HepG2 (cell line): Measurements from ENCODE around the gene BANK1. TPM values are rescaled to one million over a fixed set of nuclear protein-coding genes. Genes with fewer than 3 reads are reported as not detected.

Experiments
- DNMT1 ChIP-seq: sonication (generic); formaldehyde crosslinking; IDR thresholded peaks from 2 replicates; pipeline ENCODE4 v1.5.1; 2020; ENCODE audit warnings: mild to moderate bottlenecking, missing genetic modification reagents
- EEA1 ChIP-seq: sonication (generic); formaldehyde crosslinking; IDR thresholded peaks from 2 replicates; pipeline ENCODE4 v1.5.1; 2020; ENCODE audit warnings: mild to moderate bottlenecking, missing genetic modification reagents, borderline replicate concordance
- FOSL1 ChIP-seq: sonication (generic); formaldehyde crosslinking; IDR thresholded peaks from 2 replicates; pipeline ENCODE4 v1.9.0; 2021; ENCODE audit warnings: missing genetic modification reagents, borderline replicate concordance
- GABPB1 ChIP-seq: IDR thresholded peaks from 2 replicates; pipeline ENCODE4 v1.6.1; 2016; ENCODE audit warnings: mild to moderate bottlenecking, missing genetic modification reagents, moderate library complexity, missing compliant biosample characterization
- HNRNPLL ChIP-seq: fragments of 200-400 bp; formaldehyde crosslinking; IDR thresholded peaks from 2 replicates; pipeline ENCODE4 v1.6.1; 2017; ENCODE audit warnings: mild to moderate bottlenecking, low read depth, low read length; ENCODE audit not compliant: poor library complexity, severe bottlenecking
- KAT8 ChIP-seq: IDR thresholded peaks from 2 replicates; pipeline ENCODE4 v1.6.1; 2016; ENCODE audit warnings: missing genetic modification reagents, missing compliant biosample characterization
- MAFK ChIP-seq, 2 experiments: IDR thresholded peaks in 1 of 2; conservative IDR thresholded peaks in 1 of 2; 2 replicates each; pipeline ENCODE4 v1.6.1; 2011; ENCODE audit warnings: improper control_type of control experiment in 2 of 2, low read length in 2 of 2
- ZBTB38 ChIP-seq: sonication (generic); formaldehyde crosslinking; IDR thresholded peaks from 2 replicates; pipeline ENCODE4 v1.5.1; 2020; ENCODE audit warnings: mild to moderate bottlenecking, missing genetic modification reagents
- ZNF552 ChIP-seq: sonication (generic); formaldehyde crosslinking; IDR thresholded peaks from 2 replicates; pipeline ENCODE4 v1.9.0; 2022; ENCODE audit warnings: missing genetic modification reagents, mild to moderate bottlenecking, borderline replicate concordance
- ZNF614 ChIP-seq: IDR thresholded peaks from 2 replicates; pipeline ENCODE4 v1.6.1; 2018; ENCODE audit warnings: missing biosample characterization, missing genetic modification reagents, inconsistent platforms, borderline replicate concordance
- ZNF672 ChIP-seq: sonication (generic); formaldehyde crosslinking; IDR thresholded peaks from 2 replicates; pipeline ENCODE4 v1.8.1; 2022; ENCODE audit warnings: missing genetic modification reagents
- ZNF678 ChIP-seq: sonication (generic); formaldehyde crosslinking; IDR thresholded peaks from 2 replicates; pipeline ENCODE4 v1.4.0; 2020; ENCODE audit warnings: mild to moderate bottlenecking, missing genetic modification reagents
- ZNF703 ChIP-seq: sonication (generic); formaldehyde crosslinking; IDR thresholded peaks from 2 replicates; pipeline ENCODE4 v1.5.1; 2020; ENCODE audit warnings: missing genetic modification reagents, mild to moderate bottlenecking, moderate library complexity, borderline replicate concordance
- ZNF776 ChIP-seq: sonication (generic); formaldehyde crosslinking; IDR thresholded peaks from 2 replicates; pipeline ENCODE4 v1.4.0; 2020; ENCODE audit warnings: mild to moderate bottlenecking, missing genetic modification reagents
- ZNF839 ChIP-seq: sonication (generic); formaldehyde crosslinking; IDR thresholded peaks from 2 replicates; pipeline ENCODE4 v1.4.0; 2020; ENCODE audit warnings: missing genetic modification reagents, mild to moderate bottlenecking, borderline replicate concordance
- ZNF891 ChIP-seq: sonication (generic); formaldehyde crosslinking; IDR thresholded peaks from 2 replicates; pipeline ENCODE4 v1.5.0; 2020; ENCODE audit warnings: mild to moderate bottlenecking, missing genetic modification reagents
- polyA plus RNA-seq, 8 experiments: library from polyadenylated mRNA; depleted of rRNA in 3 of 8; stranded (reverse) in 7 of 8; unstranded in 1 of 8; fragments of >200 nt; fragmentation: Illumina TruSeq in 4 of 8; extraction: Trizol in 4 of 8; gene quantifications; 2 replicates each; pipeline versions ENCODE4 v1.2.1 to v1.2.3, GENCODE V29; 2011 to 2016; ENCODE audit warnings: low read depth in 4 of 8, missing spikeins in 1 of 8, mixed read lengths in 1 of 8; ENCODE audit not compliant: insufficient read depth in 1 of 8
- total RNA-seq, 5 experiments: library from RNA; depleted of rRNA; stranded (reverse); fragments of >200 nt; fragmentation: Illumina TruSeq; extraction: Trizol; gene quantifications; 2 replicates each; pipeline ENCODE4 v1.2.3, GENCODE V29; 2016; ENCODE audit warnings: low read depth in 1 of 5
- TF ChIP-seq, protein P1 (sequence below): sonication (generic); formaldehyde crosslinking; IDR thresholded peaks from 2 replicates; pipeline ENCODE4 v1.5.1; 2020; ENCODE audit warnings: missing genetic modification reagents, mild to moderate bottlenecking, borderline replicate concordance
- TF ChIP-seq, protein P2 (sequence below): sonication (generic); formaldehyde crosslinking; IDR thresholded peaks from 2 replicates; pipeline ENCODE4 v1.9.0; 2022; ENCODE audit warnings: low read depth, missing genetic modification reagents
- TF ChIP-seq, protein P3 (sequence below): sonication (generic); formaldehyde crosslinking; IDR thresholded peaks from 2 replicates; pipeline ENCODE4 v1.4.0; 2020; ENCODE audit warnings: missing genetic modification reagents
- TF ChIP-seq, protein P4 (sequence below): IDR thresholded peaks from 2 replicates; pipeline ENCODE4 v1.4.0; 2020; ENCODE audit warnings: mild to moderate bottlenecking, missing genetic modification reagents

The BANK1 gene
- total and polyA plus RNA-seq, 2 of the 13 experiments (the other 11 are each of a cell fraction or from before 2014, with no cell fraction given), result 0.15 TPM; not detected in 1

DNA sequence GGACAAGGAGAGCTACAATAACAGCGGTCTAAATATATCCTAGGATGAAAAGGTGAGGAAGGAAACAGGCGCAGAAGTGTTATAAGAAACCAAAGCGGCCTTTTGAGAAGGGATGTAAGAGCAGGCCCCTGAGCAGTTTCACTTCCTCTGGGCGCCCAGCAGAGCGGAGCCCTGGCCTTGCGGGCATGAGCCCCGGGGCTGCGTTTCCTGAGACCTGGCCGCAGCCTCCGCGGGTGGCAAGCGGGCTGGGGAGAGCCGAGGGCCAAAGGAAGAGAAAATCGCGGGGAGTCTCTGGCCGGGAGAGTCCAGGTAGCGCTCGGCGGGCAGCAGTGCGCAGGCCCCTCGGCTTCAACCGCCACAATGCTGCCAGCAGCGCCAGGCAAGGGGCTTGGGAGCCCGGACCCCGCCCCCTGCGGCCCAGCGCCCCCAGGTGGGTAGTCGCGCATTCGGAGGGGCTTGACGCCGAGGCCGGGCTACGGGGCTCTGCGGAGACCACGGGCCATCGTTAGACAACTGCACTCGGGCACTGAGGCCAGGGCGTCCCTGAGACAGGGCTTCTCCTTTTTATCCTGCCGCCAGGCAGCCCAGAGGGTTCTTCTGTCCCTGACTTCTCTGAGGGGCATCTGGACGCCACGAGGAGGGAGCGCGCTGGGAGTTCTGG, at the start of gene BANK1 (continued):
- TF ChIP-seq, protein P1, sequence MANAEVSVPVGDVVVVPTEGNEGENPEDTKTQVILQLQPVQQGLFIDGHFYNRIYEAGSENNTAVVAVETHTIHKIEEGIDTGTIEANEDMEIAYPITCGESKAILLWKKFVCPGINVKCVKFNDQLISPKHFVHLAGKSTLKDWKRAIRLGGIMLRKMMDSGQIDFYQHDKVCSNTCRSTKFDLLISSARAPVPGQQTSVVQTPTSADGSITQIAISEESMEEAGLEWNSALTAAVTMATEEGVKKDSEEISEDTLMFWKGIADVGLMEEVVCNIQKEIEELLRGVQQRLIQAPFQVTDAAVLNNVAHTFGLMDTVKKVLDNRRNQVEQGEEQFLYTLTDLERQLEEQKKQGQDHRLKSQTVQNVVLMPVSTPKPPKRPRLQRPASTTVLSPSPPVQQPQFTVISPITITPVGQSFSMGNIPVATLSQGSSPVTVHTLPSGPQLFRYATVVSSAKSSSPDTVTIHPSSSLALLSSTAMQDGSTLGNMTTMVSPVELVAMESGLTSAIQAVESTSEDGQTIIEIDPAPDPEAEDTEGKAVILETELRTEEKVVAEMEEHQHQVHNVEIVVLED (CRISPR knock-in tag), result no peak
- TF ChIP-seq ZNF703 (CRISPR knock-in tag), result no peak
- TF ChIP-seq ZNF678 (CRISPR knock-in tag), result 0 out of 2 replicates have a peak, but pooled peaks have one; percentile 45
- no peak for TF ChIP-seq ZNF839
- no peak for TF ChIP-seq ZNF552 (CRISPR knock-in tag)
- TF ChIP-seq FOSL1 (CRISPR knock-in tag), result no peak
- peak; percentile 56; the same call in 1 of the 2 replicates for TF ChIP-seq GABPB1 (CRISPR knock-in tag)
- TF ChIP-seq HNRNPLL, result peak; percentile 68
- TF ChIP-seq, protein P2, sequence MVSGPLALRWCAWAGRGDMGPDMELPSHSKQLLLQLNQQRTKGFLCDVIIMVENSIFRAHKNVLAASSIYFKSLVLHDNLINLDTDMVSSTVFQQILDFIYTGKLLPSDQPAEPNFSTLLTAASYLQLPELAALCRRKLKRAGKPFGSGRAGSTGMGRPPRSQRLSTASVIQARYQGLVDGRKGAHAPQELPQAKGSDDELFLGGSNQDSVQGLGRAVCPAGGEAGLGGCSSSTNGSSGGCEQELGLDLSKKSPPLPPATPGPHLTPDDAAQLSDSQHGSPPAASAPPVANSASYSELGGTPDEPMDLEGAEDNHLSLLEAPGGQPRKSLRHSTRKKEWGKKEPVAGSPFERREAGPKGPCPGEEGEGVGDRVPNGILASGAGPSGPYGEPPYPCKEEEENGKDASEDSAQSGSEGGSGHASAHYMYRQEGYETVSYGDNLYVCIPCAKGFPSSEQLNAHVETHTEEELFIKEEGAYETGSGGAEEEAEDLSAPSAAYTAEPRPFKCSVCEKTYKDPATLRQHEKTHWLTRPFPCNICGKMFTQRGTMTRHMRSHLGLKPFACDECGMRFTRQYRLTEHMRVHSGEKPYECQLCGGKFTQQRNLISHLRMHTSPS (CRISPR knock-in tag), result no peak
- TF ChIP-seq ZNF672, result no peak
- TF ChIP-seq, protein P3, sequence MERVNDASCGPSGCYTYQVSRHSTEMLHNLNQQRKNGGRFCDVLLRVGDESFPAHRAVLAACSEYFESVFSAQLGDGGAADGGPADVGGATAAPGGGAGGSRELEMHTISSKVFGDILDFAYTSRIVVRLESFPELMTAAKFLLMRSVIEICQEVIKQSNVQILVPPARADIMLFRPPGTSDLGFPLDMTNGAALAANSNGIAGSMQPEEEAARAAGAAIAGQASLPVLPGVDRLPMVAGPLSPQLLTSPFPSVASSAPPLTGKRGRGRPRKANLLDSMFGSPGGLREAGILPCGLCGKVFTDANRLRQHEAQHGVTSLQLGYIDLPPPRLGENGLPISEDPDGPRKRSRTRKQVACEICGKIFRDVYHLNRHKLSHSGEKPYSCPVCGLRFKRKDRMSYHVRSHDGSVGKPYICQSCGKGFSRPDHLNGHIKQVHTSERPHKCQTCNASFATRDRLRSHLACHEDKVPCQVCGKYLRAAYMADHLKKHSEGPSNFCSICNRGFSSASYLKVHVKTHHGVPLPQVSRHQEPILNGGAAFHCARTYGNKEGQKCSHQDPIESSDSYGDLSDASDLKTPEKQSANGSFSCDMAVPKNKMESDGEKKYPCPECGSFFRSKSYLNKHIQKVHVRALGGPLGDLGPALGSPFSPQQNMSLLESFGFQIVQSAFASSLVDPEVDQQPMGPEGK (CRISPR knock-in tag), result 0 out of 2 replicates have a peak, but pooled peaks have one; percentile 26
- no peak for TF ChIP-seq ZNF891
- 0 out of 2 replicates have a peak, but pooled peaks have one; percentile 28 for TF ChIP-seq ZBTB38 (CRISPR knock-in tag)
- TF ChIP-seq, protein P4, sequence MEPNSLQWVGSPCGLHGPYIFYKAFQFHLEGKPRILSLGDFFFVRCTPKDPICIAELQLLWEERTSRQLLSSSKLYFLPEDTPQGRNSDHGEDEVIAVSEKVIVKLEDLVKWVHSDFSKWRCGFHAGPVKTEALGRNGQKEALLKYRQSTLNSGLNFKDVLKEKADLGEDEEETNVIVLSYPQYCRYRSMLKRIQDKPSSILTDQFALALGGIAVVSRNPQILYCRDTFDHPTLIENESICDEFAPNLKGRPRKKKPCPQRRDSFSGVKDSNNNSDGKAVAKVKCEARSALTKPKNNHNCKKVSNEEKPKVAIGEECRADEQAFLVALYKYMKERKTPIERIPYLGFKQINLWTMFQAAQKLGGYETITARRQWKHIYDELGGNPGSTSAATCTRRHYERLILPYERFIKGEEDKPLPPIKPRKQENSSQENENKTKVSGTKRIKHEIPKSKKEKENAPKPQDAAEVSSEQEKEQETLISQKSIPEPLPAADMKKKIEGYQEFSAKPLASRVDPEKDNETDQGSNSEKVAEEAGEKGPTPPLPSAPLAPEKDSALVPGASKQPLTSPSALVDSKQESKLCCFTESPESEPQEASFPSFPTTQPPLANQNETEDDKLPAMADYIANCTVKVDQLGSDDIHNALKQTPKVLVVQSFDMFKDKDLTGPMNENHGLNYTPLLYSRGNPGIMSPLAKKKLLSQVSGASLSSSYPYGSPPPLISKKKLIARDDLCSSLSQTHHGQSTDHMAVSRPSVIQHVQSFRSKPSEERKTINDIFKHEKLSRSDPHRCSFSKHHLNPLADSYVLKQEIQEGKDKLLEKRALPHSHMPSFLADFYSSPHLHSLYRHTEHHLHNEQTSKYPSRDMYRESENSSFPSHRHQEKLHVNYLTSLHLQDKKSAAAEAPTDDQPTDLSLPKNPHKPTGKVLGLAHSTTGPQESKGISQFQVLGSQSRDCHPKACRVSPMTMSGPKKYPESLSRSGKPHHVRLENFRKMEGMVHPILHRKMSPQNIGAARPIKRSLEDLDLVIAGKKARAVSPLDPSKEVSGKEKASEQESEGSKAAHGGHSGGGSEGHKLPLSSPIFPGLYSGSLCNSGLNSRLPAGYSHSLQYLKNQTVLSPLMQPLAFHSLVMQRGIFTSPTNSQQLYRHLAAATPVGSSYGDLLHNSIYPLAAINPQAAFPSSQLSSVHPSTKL (CRISPR knock-in tag), result peak; percentile 22; the same call in 1 of the 2 replicates
- TF ChIP-seq MAFK (conservative IDR thresholded peaks at IDR 0.05 in 1 of 2, IDR thresholded peaks at IDR 0.05 in 1 of 2; ENCODE audit: low read length in 2 of 2), result no peak
- TF ChIP-seq KAT8, result 0 out of 2 replicates have a peak, but pooled peaks have one; percentile 32
- TF ChIP-seq ZNF776, result no peak
- TF ChIP-seq ZNF614 (CRISPR knock-in tag), result no peak
- no peak for TF ChIP-seq DNMT1 (CRISPR knock-in tag)
- TF ChIP-seq EEA1 (CRISPR knock-in tag), result no peak
